RWPE2 (cell line): ENCODE results near the gene PPHLN1.
A peak's percentile ranks its signal among the peaks of the same experiment; 100 is the strongest.

ENCODE experiments used
- ATAC-seq: fragments of 200-7000 bp; cut with Tn5 transposase; 3 replicates; pipeline ENCODE4 v1.9.1; 2021; ENCODE audit warnings: low read depth
- DNase-seq: peaks from one replicate; pipeline ENCODE4 v3.0.0-alpha.2; 2020; ENCODE audit warnings: low spot score
- H3K27ac ChIP-seq: fragments of 450-650 bp; 2 replicates; pipeline ENCODE4 v1.5.1; 2017; ENCODE audit warnings: mild to moderate bottlenecking; ENCODE audit not compliant: poor library complexity, severe bottlenecking
- H3K27me3 ChIP-seq: fragments of 250-450 bp; sonication (Bioruptor Pico); 2 replicates; pipeline ENCODE4 v1.5.1; 2021; ENCODE audit warnings: mild to moderate bottlenecking, moderate library complexity; ENCODE audit not compliant: insufficient read depth, poor library complexity, severe bottlenecking
- H3K36me3 ChIP-seq: fragments of 250-450 bp; sonication (Bioruptor Pico); 2 replicates; pipeline ENCODE4 v1.5.1; 2020; ENCODE audit warnings: low read depth, mild to moderate bottlenecking, moderate library complexity
- H3K4me1 ChIP-seq: fragments of 250-450 bp; sonication (Bioruptor Pico); 2 replicates; pipeline ENCODE4 v1.5.1; 2021; ENCODE audit warnings: mild to moderate bottlenecking, moderate library complexity; ENCODE audit not compliant: insufficient read depth, poor library complexity, severe bottlenecking
- H3K4me3 ChIP-seq: fragments of 250-450 bp; sonication (Bioruptor Pico); 2 replicates; pipeline ENCODE4 v1.5.1; 2021; ENCODE audit warnings: mild to moderate bottlenecking, moderate library complexity; ENCODE audit not compliant: severe bottlenecking
- H3K9me3 ChIP-seq: fragments of 250-450 bp; sonication (Bioruptor Pico); 2 replicates; pipeline ENCODE4 v1.5.1; 2021; ENCODE audit warnings: mild to moderate bottlenecking, moderate library complexity; ENCODE audit not compliant: severe bottlenecking
- CTCF ChIP-seq: fragments of 450-650 bp; IDR thresholded peaks from one replicate; pipeline ENCODE4 v1.5.1; 2017; ENCODE audit warnings: mild to moderate bottlenecking, moderate library complexity; ENCODE audit not compliant: poor library complexity, severe bottlenecking

PPHLN1 gene

GRCh38 chr12:42472376-42472775 is 146.4 kb downstream of the PPHLN1 start:
- no peak for TF ChIP-seq CTCF
- no peak for ATAC-seq
- Histone ChIP-seq H3K4me1 (peaks cover 24% of the 10 kb centered on the region), H3K27me3 (no peaks in the 10 kb centered on the region), H3K4me3 (no peak overlapping the region), H3K9me3 (no peaks in the 10 kb centered on the region), H3K36me3 (peaks cover 12% of the 10 kb centered on the region; the same call in 1 of the 2 replicates), H3K27ac (no peak overlapping the region)
- DNase-seq, result no peak

- 0 out of 3 replicates have a peak, but pooled peaks have one; percentile 34 for ATAC-seq
- H3K4me1 ChIP-seq, result peaks cover 24% of the 10 kb centered on the region
- no peak for TF ChIP-seq CTCF
- no peak overlapping the region for H3K27ac ChIP-seq
- no peaks in the 10 kb centered on the region for H3K9me3 ChIP-seq
- H3K36me3 ChIP-seq, result peaks cover 12% of the 10 kb centered on the region; the same call in 1 of the 2 replicates
- no peaks in the 10 kb centered on the region for H3K27me3 ChIP-seq
- no peak overlapping the region for H3K4me3 ChIP-seq
- no peak for DNase-seq
Measured at GRCh38 chr12:42473130-42473529, 147.2 kb downstream of the PPHLN1 start.

- Histone ChIP-seq H3K9me3 (no peaks in the 10 kb centered on the region), H3K4me3 (no peak overlapping the region), H3K27me3 (no peaks in the 10 kb centered on the region), H3K4me1 (peaks cover 24% of the 10 kb centered on the region), H3K27ac (peak overlapping the region; percentile 58), H3K36me3 (peaks cover 12% of the 10 kb centered on the region; the same call in 1 of the 2 replicates)
- DNase-seq (no peak), ATAC-seq (no peak)
- no peak for TF ChIP-seq CTCF
Measured at GRCh38 chr12:42473561-42473960, 147.6 kb downstream of the PPHLN1 start.

- H3K27ac ChIP-seq, result peak overlapping the region; percentile 58
- peaks cover 11% of the 10 kb centered on the region; the same call in 1 of the 2 replicates for H3K36me3 ChIP-seq
- H3K4me1 ChIP-seq, result peaks cover 24% of the 10 kb centered on the region
- DNase-seq, result no peak
- no peaks in the 10 kb centered on the region for H3K27me3 ChIP-seq
- peak; percentile 99 for ATAC-seq
- no peak for TF ChIP-seq CTCF
- no peaks in the 10 kb centered on the region for H3K9me3 ChIP-seq
- no peak overlapping the region for H3K4me3 ChIP-seq
Measured at GRCh38 chr12:42474391-42474790, 148.4 kb downstream of the PPHLN1 start.

GRCh38 chr12:42475106-42475505 is 149.1 kb downstream of the PPHLN1 start:
- DNase-seq (no peak), ATAC-seq (no peak)
- Histone ChIP-seq H3K4me3 (no peak overlapping the region), H3K36me3 (peaks cover 8% of the 10 kb centered on the region; the same call in 1 of the 2 replicates), H3K9me3 (no peaks in the 10 kb centered on the region), H3K27me3 (no peaks in the 10 kb centered on the region), H3K27ac (peak overlapping the region; percentile 58), H3K4me1 (peaks cover 24% of the 10 kb centered on the region)
- no peak for TF ChIP-seq CTCF
